Measurements from ENCODE around the gene INPP4B.

- no peak for TF ChIP-seq CTCF (IDR thresholded peaks at IDR 0.05; ENCODE audit: low read depth, low read length)
- no peak for TF ChIP-seq EZH2phosphoT487 (IDR thresholded peaks at IDR 0.05; ENCODE audit: low read depth)
Observed at GRCh38 chr4:142128529-142128928, 717.6 kb downstream of the INPP4B start.
